Measurements from ENCODE around the gene PAX3.

DNA sequence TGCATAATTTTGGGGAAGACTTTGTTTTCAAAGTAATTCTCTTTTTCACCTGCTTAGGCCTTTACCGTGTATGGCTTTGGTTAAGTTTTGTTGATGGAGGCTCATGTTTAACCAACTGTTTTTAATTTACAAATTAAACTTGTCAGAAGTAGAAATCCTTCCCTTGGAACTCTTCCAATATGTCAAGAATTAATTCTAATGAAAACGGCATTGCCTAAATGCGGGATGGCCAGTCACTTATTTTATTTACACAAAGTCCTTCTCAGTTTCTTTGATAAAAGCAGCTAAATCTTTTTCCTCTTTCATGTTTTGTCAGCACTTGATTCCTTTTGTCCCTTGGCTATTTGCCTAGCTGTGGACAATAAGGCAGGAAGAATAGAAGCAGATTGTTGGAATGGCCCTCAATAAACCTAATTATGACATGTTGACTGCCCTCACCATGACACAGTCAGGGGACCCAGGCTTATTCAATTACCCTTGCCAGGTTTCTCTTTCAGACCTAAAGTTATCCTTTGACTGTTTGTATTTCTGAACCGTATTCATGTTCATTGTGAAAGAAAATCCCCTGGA lies 26.3 kb downstream of the PAX3 start:
- TF ChIP-seq JUN (CRISPR knock-in tag; IDR thresholded peaks at IDR 0.05) (no peak), ELF4 (CRISPR knock-in tag; IDR thresholded peaks at IDR 0.05; ENCODE audit: low read depth) (no peak), ATF1 (CRISPR knock-in tag; IDR thresholded peaks at IDR 0.05) (no peak), FOXK1 (CRISPR knock-in tag; IDR thresholded peaks at IDR 0.05) (no peak), FOXJ3 (CRISPR knock-in tag; IDR thresholded peaks at IDR 0.05; ENCODE audit: borderline replicate concordance) (no peak)
- TF ChIP-seq, protein P1, sequence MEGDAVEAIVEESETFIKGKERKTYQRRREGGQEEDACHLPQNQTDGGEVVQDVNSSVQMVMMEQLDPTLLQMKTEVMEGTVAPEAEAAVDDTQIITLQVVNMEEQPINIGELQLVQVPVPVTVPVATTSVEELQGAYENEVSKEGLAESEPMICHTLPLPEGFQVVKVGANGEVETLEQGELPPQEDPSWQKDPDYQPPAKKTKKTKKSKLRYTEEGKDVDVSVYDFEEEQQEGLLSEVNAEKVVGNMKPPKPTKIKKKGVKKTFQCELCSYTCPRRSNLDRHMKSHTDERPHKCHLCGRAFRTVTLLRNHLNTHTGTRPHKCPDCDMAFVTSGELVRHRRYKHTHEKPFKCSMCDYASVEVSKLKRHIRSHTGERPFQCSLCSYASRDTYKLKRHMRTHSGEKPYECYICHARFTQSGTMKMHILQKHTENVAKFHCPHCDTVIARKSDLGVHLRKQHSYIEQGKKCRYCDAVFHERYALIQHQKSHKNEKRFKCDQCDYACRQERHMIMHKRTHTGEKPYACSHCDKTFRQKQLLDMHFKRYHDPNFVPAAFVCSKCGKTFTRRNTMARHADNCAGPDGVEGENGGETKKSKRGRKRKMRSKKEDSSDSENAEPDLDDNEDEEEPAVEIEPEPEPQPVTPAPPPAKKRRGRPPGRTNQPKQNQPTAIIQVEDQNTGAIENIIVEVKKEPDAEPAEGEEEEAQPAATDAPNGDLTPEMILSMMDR (IDR thresholded peaks at IDR 0.05) = no peak
- TF ChIP-seq, protein P2, sequence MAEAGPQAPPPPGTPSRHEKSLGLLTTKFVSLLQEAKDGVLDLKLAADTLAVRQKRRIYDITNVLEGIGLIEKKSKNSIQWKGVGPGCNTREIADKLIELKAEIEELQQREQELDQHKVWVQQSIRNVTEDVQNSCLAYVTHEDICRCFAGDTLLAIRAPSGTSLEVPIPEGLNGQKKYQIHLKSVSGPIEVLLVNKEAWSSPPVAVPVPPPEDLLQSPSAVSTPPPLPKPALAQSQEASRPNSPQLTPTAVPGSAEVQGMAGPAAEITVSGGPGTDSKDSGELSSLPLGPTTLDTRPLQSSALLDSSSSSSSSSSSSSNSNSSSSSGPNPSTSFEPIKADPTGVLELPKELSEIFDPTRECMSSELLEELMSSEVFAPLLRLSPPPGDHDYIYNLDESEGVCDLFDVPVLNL (CRISPR knock-in tag; IDR thresholded peaks at IDR 0.05; ENCODE audit: borderline replicate concordance, low read depth) = no peak
- TF ChIP-seq, protein P3, sequence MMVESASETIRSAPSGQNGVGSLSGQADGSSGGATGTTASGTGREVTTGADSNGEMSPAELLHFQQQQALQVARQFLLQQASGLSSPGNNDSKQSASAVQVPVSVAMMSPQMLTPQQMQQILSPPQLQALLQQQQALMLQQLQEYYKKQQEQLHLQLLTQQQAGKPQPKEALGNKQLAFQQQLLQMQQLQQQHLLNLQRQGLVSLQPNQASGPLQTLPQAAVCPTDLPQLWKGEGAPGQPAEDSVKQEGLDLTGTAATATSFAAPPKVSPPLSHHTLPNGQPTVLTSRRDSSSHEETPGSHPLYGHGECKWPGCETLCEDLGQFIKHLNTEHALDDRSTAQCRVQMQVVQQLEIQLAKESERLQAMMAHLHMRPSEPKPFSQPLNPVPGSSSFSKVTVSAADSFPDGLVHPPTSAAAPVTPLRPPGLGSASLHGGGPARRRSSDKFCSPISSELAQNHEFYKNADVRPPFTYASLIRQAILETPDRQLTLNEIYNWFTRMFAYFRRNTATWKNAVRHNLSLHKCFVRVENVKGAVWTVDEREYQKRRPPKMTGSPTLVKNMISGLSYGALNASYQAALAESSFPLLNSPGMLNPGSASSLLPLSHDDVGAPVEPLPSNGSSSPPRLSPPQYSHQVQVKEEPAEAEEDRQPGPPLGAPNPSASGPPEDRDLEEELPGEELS (CRISPR knock-in tag; IDR thresholded peaks at IDR 0.05) = no peak
- TF ChIP-seq, protein P4, sequence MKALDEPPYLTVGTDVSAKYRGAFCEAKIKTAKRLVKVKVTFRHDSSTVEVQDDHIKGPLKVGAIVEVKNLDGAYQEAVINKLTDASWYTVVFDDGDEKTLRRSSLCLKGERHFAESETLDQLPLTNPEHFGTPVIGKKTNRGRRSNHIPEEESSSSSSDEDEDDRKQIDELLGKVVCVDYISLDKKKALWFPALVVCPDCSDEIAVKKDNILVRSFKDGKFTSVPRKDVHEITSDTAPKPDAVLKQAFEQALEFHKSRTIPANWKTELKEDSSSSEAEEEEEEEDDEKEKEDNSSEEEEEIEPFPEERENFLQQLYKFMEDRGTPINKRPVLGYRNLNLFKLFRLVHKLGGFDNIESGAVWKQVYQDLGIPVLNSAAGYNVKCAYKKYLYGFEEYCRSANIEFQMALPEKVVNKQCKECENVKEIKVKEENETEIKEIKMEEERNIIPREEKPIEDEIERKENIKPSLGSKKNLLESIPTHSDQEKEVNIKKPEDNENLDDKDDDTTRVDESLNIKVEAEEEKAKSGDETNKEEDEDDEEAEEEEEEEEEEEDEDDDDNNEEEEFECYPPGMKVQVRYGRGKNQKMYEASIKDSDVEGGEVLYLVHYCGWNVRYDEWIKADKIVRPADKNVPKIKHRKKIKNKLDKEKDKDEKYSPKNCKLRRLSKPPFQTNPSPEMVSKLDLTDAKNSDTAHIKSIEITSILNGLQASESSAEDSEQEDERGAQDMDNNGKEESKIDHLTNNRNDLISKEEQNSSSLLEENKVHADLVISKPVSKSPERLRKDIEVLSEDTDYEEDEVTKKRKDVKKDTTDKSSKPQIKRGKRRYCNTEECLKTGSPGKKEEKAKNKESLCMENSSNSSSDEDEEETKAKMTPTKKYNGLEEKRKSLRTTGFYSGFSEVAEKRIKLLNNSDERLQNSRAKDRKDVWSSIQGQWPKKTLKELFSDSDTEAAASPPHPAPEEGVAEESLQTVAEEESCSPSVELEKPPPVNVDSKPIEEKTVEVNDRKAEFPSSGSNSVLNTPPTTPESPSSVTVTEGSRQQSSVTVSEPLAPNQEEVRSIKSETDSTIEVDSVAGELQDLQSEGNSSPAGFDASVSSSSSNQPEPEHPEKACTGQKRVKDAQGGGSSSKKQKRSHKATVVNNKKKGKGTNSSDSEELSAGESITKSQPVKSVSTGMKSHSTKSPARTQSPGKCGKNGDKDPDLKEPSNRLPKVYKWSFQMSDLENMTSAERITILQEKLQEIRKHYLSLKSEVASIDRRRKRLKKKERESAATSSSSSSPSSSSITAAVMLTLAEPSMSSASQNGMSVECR (CRISPR knock-in tag; IDR thresholded peaks at IDR 0.05; ENCODE audit: borderline replicate concordance) = no peak
- TF ChIP-seq, protein P5, sequence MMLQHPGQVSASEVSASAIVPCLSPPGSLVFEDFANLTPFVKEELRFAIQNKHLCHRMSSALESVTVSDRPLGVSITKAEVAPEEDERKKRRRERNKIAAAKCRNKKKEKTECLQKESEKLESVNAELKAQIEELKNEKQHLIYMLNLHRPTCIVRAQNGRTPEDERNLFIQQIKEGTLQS (CRISPR knock-in tag; conservative IDR thresholded peaks at IDR 0.05) = no peak
- TF ChIP-seq, protein P6, sequence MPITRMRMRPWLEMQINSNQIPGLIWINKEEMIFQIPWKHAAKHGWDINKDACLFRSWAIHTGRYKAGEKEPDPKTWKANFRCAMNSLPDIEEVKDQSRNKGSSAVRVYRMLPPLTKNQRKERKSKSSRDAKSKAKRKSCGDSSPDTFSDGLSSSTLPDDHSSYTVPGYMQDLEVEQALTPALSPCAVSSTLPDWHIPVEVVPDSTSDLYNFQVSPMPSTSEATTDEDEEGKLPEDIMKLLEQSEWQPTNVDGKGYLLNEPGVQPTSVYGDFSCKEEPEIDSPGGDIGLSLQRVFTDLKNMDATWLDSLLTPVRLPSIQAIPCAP (CRISPR knock-in tag; IDR thresholded peaks at IDR 0.05) = no peak
- TF ChIP-seq, protein P7, sequence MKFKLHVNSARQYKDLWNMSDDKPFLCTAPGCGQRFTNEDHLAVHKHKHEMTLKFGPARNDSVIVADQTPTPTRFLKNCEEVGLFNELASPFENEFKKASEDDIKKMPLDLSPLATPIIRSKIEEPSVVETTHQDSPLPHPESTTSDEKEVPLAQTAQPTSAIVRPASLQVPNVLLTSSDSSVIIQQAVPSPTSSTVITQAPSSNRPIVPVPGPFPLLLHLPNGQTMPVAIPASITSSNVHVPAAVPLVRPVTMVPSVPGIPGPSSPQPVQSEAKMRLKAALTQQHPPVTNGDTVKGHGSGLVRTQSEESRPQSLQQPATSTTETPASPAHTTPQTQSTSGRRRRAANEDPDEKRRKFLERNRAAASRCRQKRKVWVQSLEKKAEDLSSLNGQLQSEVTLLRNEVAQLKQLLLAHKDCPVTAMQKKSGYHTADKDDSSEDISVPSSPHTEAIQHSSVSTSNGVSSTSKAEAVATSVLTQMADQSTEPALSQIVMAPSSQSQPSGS (CRISPR knock-in tag; IDR thresholded peaks at IDR 0.05; ENCODE audit: borderline replicate concordance, low read depth) = no peak
- TF ChIP-seq, protein P8, sequence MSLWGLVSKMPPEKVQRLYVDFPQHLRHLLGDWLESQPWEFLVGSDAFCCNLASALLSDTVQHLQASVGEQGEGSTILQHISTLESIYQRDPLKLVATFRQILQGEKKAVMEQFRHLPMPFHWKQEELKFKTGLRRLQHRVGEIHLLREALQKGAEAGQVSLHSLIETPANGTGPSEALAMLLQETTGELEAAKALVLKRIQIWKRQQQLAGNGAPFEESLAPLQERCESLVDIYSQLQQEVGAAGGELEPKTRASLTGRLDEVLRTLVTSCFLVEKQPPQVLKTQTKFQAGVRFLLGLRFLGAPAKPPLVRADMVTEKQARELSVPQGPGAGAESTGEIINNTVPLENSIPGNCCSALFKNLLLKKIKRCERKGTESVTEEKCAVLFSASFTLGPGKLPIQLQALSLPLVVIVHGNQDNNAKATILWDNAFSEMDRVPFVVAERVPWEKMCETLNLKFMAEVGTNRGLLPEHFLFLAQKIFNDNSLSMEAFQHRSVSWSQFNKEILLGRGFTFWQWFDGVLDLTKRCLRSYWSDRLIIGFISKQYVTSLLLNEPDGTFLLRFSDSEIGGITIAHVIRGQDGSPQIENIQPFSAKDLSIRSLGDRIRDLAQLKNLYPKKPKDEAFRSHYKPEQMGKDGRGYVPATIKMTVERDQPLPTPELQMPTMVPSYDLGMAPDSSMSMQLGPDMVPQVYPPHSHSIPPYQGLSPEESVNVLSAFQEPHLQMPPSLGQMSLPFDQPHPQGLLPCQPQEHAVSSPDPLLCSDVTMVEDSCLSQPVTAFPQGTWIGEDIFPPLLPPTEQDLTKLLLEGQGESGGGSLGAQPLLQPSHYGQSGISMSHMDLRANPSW (CRISPR knock-in tag; conservative IDR thresholded peaks at IDR 0.05; ENCODE audit: low read depth) = no peak
- TF ChIP-seq, protein P9, sequence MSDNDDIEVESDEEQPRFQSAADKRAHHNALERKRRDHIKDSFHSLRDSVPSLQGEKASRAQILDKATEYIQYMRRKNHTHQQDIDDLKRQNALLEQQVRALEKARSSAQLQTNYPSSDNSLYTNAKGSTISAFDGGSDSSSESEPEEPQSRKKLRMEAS (CRISPR knock-in tag; IDR thresholded peaks at IDR 0.05) = no peak

All from WTC11 (cell line).